Ovary (tissue), 3 donors: Measurements from ENCODE around the gene MAML2.

Experiments
- CTCF ChIP-seq, 3 donors: fragments of 450-650 bp in 2 of 3; fragments of 200-600 bp in 1 of 3; IDR thresholded peaks; one replicate each; pipeline versions ENCODE4 v1.5.1 to v1.8.0; 2016 to 2022; ENCODE audit warnings: antibody characterized with exemption in 3 of 3, mild to moderate bottlenecking in 1 of 3
- EP300 ChIP-seq: sonication (generic); formaldehyde crosslinking; IDR thresholded peaks from one replicate; pipeline ENCODE4 v1.6.1; 2017; ENCODE audit warnings: antibody characterized with exemption
- POLR2A ChIP-seq: fragments of 450-650 bp; IDR thresholded peaks from one replicate; pipeline ENCODE4 v1.6.1; 2017; ENCODE audit warnings: antibody characterized with exemption, mild to moderate bottlenecking, moderate library complexity
- donor health status: DM: no; HTN: no; CAD: no.

DNA sequence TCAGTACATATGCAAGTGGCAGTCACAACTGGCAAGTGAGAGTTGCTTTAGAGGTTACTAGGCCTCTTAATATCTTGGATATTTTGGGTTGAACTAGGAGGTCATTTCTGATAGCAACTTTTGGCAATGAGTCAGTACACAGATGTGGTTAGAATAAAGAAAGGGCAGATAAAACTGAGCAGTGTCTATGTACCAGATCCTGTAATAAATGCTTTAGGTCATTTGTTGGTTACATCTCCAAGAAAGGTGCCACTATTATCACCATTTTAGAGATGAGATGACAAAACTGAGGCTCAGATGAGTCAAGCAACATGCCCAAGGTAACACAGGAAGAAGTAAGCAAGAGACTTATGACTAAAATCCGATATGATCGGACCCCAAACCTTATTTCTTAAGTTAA is 25.0 kb downstream of the MAML2 start:
- TF ChIP-seq CTCF (IDR thresholded peaks at IDR 0.05) (no peak), POLR2A (no peak), EP300 (no peak)
